Measurements from ENCODE around the gene SND1.

GRCh38 chr7:128044064-128044463, 392.1 kb downstream of the SND1 start:
- TF ChIP-seq EZH2 (IDR thresholded peaks at IDR 0.05) (no peak), FOXP2 (optimal IDR thresholded peaks at IDR 0.05; ENCODE audit: control extremely low read depth, extremely low read length, insufficient read depth) (no peak), POLR2AphosphoS5 (IDR thresholded peaks at IDR 0.05; ENCODE audit: borderline replicate concordance, low read depth, low read length) (no peak)
